ENCODE results near the gene INPP5E.

The INPP5E gene

DNA sequence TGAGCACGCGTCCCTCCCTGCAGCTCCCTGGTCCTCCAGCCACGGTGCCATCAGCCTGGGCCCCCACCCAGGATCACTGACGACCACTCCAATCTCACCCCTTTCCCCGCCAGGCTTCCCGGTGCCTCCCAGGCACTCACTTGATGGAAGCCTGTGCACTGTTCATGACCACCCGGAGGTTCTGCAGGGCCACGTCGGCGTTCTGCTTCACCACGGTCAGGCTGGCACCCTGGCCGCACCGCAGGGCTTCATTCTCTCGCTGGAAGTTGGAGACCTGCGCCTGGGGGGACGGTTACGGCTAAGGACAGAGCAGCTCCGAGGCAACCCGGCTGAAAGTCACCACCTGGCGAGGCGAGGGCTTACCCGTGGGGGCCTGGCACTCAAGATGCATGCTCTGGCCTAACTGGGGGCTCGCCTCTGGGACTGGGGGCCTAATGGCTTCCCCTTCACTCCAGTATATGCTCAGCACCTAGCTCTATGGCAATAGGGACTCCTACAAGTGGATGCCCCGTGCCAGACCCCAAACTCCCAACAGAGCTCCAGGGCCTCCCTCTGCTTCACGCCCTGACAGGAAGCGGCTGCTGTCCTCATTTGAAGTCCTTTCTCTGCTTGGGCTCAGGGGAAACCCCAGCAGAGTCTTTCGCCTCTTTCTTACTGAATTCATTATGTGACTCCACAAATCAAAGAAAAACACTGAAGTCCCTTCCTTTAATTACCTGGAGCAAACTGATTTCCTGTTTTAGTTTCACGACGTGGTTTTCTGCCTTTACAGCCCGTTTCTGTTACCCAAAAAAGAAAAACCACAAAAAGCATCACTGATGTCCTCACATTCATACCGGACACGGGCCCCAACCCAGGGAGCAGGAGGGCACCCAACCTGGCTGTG, 35.5 kb downstream of the INPP5E start:
- peak; percentile 24 for DNase-seq

DNA sequence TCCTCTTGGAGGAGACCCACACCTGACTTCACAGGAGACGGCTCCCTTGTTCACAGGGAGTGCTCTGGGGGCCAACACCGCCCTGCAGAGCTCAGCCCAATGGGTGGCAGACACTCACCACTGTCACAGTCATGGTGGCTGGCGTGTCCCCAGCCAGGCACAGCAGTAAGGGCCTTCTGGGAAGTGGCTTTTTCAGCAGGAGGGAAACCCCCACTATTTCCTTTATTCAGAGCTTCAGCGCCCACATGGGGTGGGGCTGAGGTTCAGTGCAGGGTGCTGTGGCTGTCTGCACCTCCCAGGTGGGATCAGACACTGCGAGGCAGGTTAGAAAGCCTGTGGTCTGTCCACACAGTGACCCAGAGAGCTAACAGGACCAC, 36.1 kb downstream of the INPP5E start:
- peak; percentile 79 for DNase-seq

- no peak for DNase-seq
These were observed 37.6 kb downstream of the INPP5E start for GRCh38 chr9:136402067-136402466.

DNA sequence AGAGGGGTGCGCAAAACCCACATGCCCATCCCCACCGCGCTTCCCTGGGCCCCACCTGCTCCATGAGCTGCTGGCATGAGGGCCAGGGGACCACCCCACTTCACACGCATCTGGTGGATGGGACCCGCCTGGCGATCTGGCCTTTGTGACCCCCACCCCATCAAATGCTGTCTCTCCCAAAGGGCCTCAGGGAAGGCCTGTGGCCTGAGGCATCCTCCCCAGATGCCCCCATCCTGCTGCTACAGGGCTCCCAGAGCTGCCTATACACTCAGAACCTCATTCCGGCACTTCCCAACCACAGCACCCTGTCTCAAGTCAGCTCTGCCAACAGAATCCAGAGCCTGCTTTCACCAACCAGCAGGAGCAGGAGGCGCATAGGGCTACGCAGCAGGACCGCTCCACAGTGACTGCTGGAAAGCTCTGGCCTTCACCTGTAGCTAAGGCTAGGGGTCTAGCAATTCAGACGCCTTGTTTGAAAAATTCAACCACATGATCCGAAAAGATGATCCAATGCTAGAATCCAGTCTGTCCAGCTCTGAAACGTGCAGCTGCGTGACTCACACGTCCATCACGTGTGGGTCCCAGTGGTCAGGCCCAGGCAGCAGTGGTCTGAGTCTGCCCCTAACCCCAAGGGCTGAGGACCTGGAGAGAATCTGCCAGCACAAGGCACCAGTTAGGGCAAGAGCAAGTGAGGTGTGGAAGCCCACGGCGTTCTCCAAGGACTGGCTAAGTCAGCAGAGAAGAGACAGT, 38.3 kb downstream of the INPP5E start:
- no peak for DNase-seq

GRCh38 chr9:136400038-136400834, 39.4 kb downstream of the INPP5E start, which contains the start of gene SNAPC4:
Gene SNAPC4 (minus strand): TSS chr9:136400170. CDS start chr9:136398428, 1,742 bp downstream.
- DNase-seq, result peak; percentile 84

DNA sequence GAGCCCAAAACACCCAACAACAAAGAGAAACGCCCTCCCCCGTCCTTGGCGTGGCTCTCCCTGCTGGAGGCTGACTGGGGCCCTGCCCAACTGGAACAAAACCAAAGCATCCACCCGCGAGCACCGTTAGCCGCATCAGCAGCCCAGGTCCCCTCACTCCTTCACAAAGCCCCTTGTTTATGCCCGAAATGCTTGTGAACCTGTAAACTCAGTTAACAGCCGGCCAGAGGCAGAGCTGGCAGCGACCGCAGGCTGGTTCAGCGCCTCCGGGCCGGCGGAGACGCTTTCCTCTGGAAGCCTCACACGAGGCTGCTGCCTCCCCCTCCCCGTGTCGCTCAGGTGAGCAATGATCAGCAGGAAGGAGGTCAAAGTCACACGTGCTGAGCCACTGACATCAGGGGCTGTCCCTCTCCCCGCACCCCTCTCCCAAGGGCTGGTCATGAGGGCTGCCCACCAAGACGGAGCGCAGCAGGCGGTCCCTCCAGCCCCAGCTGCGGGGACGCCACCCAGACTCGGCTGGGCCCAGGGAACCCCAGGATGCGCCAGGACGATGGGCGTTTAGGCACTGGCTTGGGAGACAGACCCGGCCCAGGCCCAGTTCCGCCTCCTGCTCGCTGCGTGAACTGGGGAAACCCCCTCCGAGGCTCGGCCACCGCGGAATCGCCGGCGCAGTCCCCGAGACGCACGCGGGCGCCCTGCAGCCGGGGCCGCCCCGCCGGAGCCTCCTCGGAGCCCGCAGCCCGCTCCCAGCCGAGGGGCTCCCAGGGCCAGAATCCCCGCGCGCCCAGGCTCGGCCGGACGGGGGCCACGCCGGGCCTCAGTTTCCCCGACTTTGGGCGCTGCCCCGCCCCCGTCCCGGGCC, 40.2 kb downstream of the INPP5E start:
- DNase-seq, result peak; percentile 22

- no peak for DNase-seq
These were observed 41.4 kb downstream of the INPP5E start for GRCh38 chr9:136398286-136398685.

DNA sequence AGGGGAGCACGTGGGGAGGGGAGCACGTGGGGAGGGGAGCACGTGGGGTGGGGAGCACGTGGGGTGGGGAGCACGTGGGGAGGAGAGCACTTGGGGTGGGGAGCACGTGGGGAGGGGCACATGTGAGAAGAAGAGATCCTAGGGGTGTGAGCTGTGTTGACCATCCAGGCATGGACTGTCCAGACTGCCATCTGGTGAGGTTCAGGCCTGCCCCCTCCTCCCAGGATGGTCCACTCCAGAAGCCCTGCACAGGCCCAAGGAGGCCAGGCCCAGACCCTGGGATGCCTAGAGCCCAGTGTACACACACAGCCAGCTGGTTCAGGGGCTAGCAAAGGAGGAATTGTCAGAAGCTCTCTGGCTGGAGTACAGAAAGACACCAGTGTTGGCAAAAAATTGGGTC, 42.0 kb downstream of the INPP5E start:
- no peak for DNase-seq

DNA sequence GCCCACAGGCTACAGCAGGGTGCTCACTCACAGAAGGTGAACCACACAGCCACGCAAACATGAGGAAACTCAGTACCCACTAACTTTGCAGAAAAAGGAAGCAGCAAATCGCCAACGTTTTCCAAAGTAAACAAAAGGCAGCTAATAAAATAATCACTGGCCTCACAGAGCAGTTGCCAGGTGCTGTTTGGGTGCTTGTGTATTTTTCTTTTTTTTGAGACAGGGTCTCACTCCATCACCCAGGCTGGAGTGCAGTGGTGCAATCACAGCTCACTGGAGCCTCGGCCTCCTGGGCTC, 43.5 kb downstream of the INPP5E start:
- no peak for DNase-seq

- no peak for DNase-seq
These were observed 44.1 kb downstream of the INPP5E start for GRCh38 chr9:136395345-136396218.

GRCh38 chr9:136395020-136395340, 44.7 kb downstream of the INPP5E start:
- no peak for DNase-seq

- no peak for DNase-seq
These were observed 45.2 kb downstream of the INPP5E start for GRCh38 chr9:136394312-136395019.

- no peak for DNase-seq
These were observed 46.1 kb downstream of the INPP5E start for GRCh38 chr9:136393531-136393930.

GRCh38 chr9:136392538-136393449, 46.9 kb downstream of the INPP5E start:
- DNase-seq, result no peak

- no peak for DNase-seq
These were observed 47.7 kb downstream of the INPP5E start for GRCh38 chr9:136391737-136392537.

DNA sequence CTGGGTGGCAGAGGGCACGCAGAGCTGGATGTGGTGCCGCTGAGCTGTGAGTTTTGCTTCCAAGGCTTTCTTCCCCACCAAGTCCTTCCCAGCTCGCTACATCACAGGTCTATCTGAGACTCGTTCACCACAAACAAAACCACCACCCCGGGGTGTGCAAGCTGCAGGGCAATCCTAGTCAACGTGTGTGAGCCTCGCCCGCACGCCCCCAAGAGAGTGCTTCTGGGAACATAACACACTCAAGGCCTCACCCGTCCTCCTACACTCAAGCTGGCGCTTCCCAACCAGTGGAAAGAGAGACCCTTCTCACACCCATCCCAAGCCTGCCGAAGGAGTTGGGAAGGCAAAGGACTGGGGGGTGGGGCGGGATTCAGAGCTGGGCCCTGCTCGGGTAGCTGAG, 50.2 kb downstream of the INPP5E start:
- DNase-seq, result no peak

DNA sequence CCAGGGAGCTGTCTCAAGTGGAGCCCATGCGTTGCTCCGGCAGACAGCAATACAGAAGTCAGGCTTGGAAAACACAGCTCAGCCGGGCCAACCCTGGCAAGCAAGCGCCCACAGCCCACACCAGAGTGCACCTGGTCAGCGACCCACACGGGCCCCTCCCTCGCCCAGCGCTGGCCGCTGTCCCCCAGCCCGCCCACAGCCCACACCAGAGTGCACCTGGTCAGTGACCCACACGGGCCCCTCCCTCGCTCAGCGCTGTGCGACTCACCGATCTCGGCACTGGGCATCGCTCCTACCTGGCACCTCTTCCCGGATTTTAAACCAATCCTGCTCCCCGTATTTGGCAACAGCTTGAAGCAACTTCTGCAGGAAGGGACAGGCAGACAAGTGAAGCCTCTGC, 52.4 kb downstream of the INPP5E start:
- DNase-seq, result no peak

- DNase-seq, result no peak
These were observed 53.6 kb downstream of the INPP5E start for GRCh38 chr9:136386018-136386417.

DNA sequence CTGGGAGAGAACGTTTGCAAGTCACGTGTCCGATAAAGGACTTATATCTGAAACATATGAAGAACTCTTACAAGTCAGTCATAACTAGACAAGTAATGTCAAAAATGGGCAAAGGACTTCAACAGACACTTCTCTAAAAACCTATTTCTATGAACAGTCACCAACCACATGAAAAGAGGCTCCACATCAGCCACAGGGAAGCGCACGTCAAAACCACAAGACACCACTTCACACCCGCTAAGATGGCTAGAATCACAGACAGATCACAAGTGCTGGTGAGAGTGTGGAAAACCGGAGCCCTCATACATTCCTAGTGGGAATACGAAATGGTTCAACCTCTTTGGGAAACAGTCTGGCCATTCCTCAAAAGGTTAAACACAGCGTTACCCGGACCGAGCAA, 54.6 kb downstream of the INPP5E start:
- peak; percentile 69 for DNase-seq
